Liver (tissue), 3 donors: ENCODE results near the gene TNS4.

Source experiments
- GABPA ChIP-seq, 2 donors: IDR thresholded peaks in 1 of 2; conservative IDR thresholded peaks in 1 of 2; 2 replicates each; pipeline ENCODE4 v1.6.1; 2016; ENCODE audit warnings: antibody characterized with exemption in 2 of 2, mild to moderate bottlenecking in 1 of 2, moderate library complexity in 1 of 2
- HNF4A ChIP-seq, 2 donors: conservative IDR thresholded peaks; 2 replicates each; pipeline ENCODE4 v1.6.1; 2016; ENCODE audit warnings: antibody characterized with exemption in 2 of 2, mild to moderate bottlenecking in 2 of 2
- RAD21 ChIP-seq, 2 donors: IDR thresholded peaks; 2 replicates each; pipeline ENCODE4 v1.6.1; 2016; ENCODE audit warnings: antibody characterized with exemption in 2 of 2, mild to moderate bottlenecking in 2 of 2
- REST ChIP-seq: IDR thresholded peaks from 2 replicates; pipeline ENCODE4 v1.6.1; 2016; ENCODE audit warnings: antibody characterized with exemption, mild to moderate bottlenecking
- RXRA ChIP-seq, 2 donors: IDR thresholded peaks; 2 replicates each; pipeline ENCODE4 v1.6.1; 2017 to 2018; ENCODE audit warnings: antibody characterized with exemption in 2 of 2, mild to moderate bottlenecking in 1 of 2
- SP1 ChIP-seq: IDR thresholded peaks from 2 replicates; pipeline ENCODE4 v1.6.1; 2018; ENCODE audit warnings: antibody characterized with exemption, mild to moderate bottlenecking
- TAF1 ChIP-seq: conservative IDR thresholded peaks from 2 replicates; pipeline ENCODE4 v1.6.1; 2016; ENCODE audit warnings: antibody characterized with exemption, mild to moderate bottlenecking
- ZBTB33 ChIP-seq: IDR thresholded peaks from 2 replicates; pipeline ENCODE4 v1.6.1; 2016; ENCODE audit warnings: antibody characterized with exemption
- TF ChIP-seq, protein P1 (sequence below): IDR thresholded peaks from 2 replicates; pipeline ENCODE4 v1.6.1; 2016; ENCODE audit warnings: antibody characterized with exemption
- TF ChIP-seq, protein P2 (sequence below): fragments of 150-350 bp; IDR thresholded peaks from 2 replicates; pipeline ENCODE4 v1.5.1; 2017; ENCODE audit warnings: improper control_type of control experiment, low read depth, low read length; ENCODE audit not compliant: missing input control
- TF ChIP-seq, protein P3 (sequence below): IDR thresholded peaks from 2 replicates; pipeline ENCODE4 v1.6.1; 2016; ENCODE audit warnings: antibody characterized with exemption
- donor health status: healthy.
- donor health status: healthy.

GRCh38 chr17:40547785-40548478, 46.5 kb upstream of the TNS4 start:
- TF ChIP-seq SP1 (no peak), TAF1 (no peak), HNF4A (conservative IDR thresholded peaks at IDR 0.05) (no peak), RXRA (IDR thresholded peaks at IDR 0.05) (no peak), ZBTB33 (no peak), REST (no peak), GABPA (IDR thresholded peaks at IDR 0.05 in 1 of 2, conservative IDR thresholded peaks at IDR 0.05 in 1 of 2) (no peak), RAD21 (IDR thresholded peaks at IDR 0.05) (no peak)
- TF ChIP-seq, protein P1, sequence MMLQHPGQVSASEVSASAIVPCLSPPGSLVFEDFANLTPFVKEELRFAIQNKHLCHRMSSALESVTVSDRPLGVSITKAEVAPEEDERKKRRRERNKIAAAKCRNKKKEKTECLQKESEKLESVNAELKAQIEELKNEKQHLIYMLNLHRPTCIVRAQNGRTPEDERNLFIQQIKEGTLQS = no peak
- TF ChIP-seq, protein P2, sequence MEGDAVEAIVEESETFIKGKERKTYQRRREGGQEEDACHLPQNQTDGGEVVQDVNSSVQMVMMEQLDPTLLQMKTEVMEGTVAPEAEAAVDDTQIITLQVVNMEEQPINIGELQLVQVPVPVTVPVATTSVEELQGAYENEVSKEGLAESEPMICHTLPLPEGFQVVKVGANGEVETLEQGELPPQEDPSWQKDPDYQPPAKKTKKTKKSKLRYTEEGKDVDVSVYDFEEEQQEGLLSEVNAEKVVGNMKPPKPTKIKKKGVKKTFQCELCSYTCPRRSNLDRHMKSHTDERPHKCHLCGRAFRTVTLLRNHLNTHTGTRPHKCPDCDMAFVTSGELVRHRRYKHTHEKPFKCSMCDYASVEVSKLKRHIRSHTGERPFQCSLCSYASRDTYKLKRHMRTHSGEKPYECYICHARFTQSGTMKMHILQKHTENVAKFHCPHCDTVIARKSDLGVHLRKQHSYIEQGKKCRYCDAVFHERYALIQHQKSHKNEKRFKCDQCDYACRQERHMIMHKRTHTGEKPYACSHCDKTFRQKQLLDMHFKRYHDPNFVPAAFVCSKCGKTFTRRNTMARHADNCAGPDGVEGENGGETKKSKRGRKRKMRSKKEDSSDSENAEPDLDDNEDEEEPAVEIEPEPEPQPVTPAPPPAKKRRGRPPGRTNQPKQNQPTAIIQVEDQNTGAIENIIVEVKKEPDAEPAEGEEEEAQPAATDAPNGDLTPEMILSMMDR = no peak
- TF ChIP-seq, protein P3, sequence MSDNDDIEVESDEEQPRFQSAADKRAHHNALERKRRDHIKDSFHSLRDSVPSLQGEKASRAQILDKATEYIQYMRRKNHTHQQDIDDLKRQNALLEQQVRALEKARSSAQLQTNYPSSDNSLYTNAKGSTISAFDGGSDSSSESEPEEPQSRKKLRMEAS = no peak
